NOMO-1 treated with dmso at 0.1 percent for 144 hours (cell line): Measurements from ENCODE around the gene DOC2B.
"Not testable (repeated sequence)": the region's sequence is repeated elsewhere in the genome, so short reads cannot be mapped to it uniquely, and the experiment has no call there.

ENCODE experiments used
- DNase-seq: peaks from one replicate; lab custom pipeline; 2025; ENCODE audit not compliant: unreplicated experiment; lab: John Stamatoyannopoulos, UW

DOC2B gene

DNA sequence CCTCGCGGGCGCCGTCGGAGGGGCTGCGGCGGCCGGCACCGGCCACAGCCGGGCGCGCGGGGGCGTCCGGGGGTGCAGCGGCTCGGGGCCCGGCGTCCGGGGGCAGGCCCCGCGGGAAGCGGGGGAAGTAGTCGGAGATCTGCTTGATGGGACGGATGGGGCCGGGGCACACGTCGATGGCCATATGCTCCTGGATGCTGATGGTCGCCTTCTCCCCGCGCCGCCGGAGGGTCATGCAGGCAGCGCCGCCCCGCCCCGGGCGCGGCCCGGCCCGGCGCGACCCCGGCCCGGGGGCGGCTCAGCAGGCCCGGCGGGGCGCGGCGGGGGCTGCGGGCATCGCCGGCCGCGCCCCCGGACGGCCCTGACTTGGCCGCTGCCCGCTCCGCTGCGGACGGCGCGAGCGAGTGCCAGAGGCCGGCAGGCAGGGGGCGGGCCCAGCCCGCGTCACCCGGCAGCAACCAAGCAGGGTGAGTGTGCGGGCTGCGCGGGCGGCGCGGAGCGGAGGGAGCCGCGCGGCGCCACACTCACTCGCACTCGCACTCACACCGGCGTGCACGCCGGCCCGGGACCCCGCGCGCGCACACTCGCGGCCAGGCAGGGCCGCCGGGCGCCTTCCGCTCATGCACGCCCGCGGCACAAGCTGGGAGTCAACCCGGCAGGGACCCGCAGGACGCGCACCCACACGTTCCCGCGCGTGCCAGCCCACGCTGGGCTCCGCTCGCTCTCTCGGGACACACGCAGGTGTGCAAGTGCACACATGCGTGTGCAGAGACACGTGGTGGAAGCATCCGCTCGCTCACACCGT lies at the start of gene DOC2B:
DOC2B (minus strand) TSS at position 406 of the 805 bp plus-strand sequence; CDS start at position 235, 171 bp downstream.
- DNase-seq = no peak

DNA sequence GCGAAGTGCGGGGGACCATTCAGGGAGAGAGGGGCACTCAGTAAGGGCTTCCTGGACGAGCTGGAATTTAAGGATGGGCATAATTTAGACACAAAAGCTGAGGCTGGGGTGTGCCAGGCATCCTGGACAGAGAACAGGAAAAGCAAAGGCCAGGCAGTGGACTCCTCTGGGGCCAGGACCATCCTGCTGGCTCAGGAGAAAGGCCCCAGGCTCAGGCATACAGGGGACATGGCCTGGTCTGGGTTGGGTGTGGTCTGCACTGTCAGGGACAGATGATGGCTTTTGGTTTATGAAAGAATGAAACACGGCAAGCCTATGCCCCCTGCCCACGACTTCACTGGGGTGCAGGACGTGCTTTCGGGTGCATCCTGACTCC lies 48.9 kb upstream of the DOC2B start:
- DNase-seq = no peak

DNA sequence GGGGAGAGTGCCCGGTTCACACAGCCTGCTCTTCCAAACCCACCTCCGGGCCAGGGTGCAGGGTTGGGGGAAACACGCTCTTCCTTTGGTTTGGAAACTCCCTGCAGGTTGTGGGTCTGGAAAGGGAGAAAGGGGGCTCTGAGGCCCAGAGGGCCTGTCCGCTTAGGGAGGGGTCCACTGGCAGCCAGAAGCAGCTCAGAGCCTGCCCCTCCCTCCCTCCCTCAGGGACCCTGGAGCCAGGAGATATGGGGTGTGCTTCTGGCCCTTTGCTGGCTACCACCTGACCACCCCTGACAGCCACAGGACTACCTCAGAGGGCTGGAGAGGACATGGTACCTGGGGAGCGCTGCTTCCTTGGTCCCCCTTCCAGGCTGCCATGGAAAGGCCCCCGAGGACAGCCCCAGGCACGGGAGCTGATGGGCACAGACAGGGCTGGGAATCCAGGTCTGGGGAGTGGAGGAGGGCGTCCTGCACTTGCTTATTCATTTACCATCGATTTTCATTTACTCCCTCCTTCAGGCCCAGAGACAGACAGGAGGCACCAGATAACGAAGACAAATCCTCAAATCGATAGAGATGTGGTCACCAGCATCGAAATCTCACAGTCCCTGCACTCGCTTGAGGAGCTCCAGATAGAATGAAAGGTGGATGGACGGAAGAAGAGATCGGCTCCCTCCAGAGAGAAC lies 48.4 kb upstream of the DOC2B start:
- DNase-seq = no peak

DNA sequence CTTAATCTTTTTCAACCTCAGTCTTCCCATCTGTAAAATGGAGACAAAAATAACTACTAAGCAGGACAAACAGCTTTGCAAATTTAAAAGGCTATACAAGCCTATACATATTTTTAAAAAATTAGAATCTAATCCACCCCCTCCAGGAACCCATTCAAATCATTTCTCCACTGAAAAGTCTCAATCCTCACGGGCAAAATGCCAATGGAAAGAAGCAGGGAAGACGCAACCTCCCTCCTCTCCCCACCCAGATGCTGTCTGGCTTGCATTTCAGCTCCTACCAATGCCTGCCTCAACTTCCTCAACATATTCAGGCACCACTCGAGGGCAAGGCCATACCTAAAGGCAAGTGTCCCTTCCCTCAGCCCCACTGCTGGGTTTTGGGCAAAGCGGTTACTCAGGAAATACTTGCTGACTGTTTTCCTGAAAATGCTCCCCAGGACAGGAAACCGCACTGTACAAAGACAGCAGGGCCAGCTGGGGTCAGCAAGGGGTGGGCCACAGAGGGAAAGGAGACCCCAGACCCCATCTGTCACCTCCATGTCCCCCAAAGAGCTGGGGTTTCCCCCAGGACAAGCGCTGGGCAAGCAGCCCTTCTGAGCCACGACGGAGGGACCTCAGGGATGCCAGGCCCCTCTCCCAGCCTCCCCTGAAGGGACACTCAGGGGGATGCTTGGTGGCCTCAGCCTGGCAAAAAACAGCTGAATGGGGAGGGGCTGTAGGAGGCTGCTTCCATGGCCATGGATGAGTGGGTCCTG lies 47.7 kb upstream of the DOC2B start:
- no peak for DNase-seq

DNA sequence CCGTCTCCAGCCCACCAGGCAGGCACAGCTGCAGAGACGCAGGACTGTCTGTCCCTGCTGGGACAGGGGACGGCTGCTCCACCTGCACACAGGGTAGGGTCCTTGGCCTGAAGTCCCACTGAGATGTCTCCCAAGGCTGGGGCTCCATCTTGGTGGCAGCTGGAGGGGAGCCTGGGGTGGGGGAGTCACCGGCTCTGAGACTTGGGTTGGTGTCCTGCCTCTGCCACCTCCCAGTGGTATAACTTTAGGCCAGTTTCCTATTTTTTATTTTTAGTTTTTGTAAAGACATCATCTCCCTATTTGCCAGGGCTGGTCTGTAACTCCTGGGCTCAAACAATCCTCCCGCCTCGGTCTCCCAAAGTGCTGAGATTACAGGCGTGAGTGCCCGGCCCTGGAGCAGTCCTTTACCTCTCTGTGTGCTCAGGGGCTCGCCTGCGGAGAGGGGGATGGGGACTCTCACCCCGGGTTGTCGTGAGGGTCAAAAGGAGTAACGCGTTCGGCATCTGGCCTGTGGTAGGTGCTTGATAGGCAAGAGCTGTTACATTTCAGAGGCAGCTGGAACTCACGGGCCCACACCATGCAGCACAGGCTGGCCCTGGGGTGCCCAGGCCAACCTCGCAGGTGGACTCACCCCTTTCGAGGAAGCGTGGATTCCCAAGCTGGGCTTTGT lies 46.6 kb upstream of the DOC2B start:
- DNase-seq = no peak

DNA sequence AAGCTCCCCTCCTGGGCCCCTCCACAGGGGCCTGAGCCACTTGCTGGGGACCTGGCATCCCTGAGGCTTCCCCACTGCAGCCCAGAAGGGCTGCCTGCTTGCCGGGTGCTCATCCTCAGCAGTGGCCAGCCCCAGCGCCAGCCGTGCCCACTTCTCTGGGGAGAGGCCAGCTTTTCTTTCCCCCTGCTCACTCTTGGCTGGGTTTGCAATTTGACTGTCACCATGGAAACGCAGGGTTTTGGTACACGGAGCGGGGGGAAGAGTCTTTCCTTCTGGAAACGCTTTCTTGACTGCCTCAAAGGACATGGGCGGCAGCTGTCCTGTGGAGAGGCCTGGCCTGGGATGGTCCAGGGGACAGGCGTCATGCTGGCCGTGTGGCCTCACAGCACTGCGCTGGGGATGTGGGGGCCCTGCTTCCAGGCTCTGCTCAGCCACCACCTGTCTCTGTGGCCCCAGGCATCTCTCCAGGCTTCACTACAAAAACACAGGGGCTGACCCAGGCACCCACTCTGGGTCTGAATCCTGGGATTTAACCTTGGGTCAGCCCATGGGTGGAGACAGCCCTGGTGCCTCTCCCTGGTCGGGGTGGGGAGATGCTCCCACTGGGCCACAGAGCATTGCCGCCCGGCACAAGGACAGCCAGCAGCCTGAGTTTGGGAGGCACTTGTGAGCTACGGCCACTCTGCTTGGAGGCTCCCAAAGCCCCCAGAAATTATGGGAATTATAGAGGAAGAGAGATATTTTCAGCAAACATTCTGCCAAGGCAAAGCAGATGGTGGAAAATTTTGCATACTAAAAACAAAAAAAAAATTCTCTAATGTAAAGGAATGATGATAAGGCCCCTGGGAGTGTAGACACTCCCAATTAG lies 45.9 kb upstream of the DOC2B start:
- DNase-seq = no peak

DNA sequence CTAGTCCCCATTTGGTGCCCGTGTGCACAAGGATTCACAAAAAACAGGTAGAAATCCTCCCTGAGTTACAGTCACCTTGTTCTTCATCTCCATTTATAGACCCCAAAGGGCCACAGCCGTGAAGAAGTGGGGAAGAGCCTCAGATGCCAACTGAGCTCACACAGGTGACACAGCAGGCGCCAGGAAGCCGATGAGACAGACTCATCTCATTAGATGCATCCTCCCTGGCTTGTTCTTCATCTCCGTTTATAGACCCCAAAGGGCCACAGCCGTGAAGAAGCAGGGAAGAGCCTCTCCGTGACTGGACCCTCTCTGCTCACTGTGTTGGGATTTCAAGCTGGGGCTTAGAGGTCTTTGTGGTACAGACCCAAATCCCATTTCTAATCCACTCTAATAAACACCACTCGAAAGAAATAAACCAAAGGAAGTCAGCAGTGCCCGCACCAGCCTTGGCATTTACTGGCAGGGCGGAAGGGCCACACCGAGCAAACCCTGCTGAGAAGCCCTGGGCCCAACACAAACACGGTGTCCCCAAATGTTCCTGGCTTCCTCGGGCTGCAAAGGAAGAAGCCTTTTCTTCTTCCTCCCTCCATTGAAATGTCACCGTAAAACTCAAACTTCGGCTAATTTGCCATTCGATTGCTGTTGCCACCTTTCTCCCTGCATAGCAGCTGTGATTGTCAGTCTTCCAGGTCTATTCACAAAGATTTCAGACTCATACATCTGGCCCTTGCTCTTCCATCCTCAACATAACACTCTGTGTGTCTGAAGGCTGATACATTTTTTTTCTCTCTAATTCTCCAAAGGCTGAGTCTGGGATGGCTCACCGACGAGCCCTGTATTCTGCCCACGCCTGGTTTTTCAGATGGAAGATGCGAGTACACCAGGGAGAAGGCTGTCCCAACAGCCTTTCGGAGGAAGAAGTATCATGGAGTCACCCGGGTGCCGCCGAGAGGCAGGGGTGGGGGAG lies 44.9 kb upstream of the DOC2B start:
- DNase-seq = no peak

DNA sequence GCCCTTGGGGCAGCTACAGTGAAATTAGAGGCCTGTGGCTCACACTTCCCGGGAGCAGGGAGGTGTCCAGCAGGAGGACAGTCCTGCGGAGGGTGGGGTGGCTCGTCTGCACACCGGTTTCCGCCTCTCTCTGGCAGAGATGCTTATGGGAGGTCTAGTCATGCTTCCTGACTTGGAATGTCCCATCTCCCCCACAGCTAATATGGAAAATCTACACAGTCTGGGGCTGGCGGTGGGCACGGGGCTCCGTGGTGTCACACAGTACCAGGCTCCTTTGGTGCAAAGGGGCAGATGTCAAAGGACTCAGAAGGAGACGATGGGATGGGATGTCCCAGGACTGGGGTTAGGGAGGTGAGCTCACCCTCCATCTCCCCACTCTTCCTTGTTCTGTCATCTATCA lies 44.1 kb upstream of the DOC2B start:
- DNase-seq = no peak

DNA sequence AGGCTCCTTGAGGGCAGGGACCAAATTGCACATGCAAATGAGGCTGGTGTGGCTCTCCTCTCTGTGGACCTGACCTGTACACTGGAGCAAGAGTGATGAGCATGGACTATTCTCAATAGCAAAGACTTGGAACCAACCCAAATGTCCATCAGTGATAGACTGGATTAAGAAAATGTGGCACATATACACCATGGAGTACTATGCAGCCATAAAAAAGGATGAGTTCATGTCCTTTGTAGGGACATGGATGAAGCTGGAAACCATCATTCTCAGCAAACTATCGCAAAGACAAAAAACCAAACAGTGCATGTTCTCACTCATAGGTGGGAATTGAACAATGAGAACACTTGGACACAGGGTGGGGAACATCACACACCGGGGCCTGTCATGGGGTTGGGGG lies 43.1 kb upstream of the DOC2B start:
- DNase-seq = not testable (repeated sequence)

DNA sequence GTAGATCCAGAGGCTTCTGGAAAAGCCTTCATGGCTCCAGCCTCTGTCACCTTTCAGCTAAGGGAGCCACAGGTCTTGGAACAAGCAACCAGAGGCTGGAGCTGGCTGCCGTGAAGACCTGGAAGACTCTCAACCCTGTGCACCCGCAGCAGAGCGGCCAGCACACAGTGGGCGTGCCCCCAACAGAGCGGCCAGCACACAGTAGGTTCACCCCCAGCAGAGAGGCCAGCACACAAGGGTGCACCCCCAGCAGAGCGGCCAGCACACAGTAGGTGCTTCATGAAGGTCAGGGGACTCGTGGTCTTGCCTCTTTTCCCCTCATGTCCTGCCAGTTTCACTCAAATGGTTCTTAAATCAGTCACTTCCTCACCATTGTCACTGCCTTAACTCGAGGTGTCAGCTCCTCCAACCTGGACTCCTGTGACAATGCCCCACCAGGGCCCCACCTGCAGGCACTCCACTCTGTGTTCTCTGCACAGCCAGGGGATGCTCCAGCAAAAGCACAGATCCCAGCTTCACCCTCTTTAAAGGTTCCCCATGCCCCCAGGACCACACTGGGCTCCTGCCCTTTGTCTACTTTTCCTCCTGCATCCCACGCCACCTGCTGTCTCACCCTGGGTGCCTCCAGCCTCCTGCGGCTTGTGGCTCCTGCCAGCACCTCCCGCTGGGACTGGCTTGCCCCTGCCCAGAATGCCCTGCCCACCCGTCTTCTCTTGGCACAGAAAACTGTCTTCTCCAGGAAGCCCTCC lies 42.4 kb upstream of the DOC2B start:
- no peak for DNase-seq

DNA sequence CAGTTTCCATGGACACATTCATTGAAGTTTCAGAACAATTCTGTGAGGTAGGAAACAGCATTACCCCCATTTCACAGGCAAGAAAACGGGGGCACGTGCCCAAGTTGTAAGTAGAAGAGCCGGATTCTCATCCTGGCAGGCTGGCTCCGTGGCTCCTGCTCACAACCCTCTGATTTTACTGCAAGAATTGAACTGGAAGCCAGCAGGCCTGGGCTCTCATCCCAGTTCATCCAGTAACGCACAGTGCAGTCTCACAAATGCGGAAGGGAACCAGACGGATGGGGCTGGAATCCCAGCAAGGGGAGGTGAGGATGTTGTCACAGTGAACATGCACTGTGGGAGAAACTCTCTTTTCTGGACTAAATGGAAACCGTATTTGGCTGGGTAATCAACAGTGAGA lies 40.7 kb upstream of the DOC2B start:
- DNase-seq = no peak

DNA sequence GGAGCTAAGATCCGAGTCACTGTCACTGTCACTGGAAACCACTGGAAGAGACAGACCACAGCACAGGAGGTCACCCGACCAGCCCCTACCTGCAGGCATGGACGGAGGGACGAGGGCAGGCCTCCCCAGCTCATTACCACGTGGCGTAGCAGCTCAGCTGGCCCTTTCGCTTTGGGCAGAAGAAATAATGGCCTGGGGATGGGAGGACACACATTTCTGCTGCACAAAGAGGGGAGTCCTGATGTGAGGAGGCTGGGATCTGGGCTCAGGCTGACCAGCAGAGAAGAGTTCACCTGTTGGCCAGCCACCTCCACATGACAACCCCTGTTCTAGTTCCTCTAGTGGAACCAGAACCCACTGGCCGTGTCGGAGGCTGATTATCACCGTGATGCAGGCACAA lies 38.2 kb upstream of the DOC2B start:
- no peak for DNase-seq

DNA sequence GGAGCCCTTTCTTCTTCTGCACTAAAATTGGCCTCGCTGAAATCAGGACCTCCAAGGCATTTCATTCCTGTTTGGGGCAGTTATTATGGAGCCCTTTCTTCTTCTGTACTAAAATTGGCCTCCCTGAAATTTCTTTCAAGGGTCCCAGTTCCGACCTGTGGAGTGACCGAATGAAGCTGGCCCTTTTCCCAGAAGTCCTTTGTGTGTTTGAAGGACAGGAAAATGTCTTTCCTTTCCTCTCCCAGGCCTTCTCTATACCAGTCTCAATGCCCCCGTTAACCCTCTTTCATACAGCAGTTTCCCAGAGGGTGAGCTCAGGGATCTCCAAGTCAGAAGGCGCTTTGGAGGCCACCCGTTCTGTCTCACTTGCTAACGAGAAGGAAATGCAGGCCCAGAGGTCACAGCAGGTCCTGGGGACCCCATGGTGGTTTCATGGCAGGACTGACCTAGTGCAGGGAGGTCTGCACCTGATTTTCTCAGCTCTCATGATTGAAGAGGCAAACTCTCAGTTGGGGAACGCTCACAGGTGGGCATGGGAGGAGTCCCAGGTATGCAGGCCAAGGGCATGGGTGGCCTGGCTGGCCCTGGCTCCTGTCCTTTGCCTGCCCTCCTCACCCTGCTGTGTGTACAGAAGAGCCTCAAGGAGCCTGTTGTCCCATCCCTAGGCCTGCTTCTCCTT lies 37.1 kb upstream of the DOC2B start:
- DNase-seq = no peak

DNA sequence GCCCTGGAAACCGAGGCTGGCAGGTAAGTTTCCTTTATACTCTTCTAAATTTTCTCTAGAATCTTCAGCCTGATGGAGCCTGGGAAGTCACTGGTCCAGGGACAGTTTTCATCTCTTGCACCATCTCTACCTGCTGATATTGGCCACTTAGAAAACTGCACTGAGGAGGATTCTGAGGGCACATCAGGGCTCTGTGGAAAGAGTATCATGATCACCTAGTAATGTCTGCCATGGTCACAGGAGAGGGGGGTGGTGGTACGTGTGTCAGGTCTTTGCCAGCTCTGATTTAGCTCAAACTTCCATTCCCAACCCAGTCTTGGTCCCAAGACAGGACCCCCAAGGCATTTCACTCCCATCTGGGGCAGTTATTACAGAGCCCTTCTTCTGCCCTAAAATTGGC lies 35.2 kb upstream of the DOC2B start:
- DNase-seq = no peak

DNA sequence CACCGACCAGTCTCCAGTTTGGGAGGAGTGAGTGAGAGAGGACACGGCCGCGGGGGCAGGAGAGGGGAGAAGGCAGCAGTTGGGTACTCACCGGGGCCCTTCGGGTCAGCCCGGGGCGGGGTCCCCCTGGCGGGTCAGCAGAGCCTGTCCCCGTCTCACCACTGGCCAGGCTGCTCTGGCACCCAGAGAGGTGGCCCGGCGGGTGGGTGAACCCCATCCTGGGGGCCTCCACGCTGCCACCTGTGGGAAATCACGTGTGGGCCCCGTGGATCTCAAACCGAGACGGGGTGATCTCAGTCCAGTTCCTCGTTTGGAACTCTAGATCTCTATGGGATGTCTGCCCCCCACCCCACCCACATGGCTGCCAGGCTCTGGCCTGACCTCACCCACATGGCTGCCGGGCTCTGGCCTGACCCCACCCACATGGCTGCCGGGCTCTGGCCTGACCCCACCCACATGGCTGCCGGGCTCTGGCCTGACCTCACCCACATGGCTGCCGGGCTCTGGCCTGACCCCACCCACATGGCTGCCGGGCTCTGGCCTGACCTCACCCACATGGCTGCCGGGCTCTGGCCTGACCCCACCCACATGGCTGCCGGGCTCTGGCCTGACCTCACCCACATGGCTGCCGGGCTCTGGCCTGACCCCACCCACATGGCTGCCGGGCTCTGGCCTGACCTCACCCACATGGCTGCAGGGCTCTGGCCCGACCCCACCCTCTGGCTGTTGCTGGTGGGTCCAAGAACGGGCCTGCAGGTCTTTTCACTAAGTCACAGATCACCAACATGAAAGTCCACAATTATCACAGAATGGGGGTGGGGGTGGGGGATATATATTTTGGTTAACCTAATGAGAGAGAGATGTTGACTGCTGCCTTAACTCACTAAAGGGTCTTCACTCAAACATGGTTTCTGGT lies 34.4 kb upstream of the DOC2B start:
- DNase-seq = not testable (repeated sequence)

DNA sequence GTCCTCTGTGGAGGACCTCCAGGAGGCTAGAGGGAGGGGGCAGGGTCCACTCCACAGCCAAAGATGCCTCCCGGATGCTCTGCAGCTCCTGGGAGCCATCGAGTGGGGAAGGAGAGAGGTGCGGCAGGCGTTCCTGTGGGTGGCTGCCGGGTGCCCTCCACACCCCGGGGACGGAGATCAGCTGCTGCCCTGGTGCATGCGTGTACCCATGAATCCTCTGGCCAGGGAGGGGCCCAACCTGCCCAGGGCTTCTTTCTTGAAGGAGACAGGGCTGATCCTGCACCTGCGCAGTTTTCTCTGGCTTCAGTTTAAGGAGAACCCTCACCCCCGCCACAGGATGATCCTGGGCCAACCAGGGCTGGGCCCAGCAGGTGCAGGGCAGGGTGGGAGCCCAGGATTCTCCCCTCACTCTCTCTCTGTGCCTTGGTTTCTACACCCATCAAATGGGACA lies 33.5 kb upstream of the DOC2B start:
- no peak for DNase-seq
